Fibroblast of lung (primary cell): ENCODE data around the gene PKNOX2. TPM values are rescaled to one million over a fixed set of nuclear protein-coding genes. Genes with fewer than 3 reads are reported as not detected.

Source experiments
- DNase-seq, 2 donors: peaks; one replicate each; pipeline versions ENCODE4 v3.0.0 to v3.0.0-alpha.2; 2010; ENCODE audit warnings: low read depth in 2 of 2
- H2AFZ ChIP-seq: 2 replicates; pipeline ENCODE4 v1.5.1; 2012; ENCODE audit warnings: low read length, control low read depth, inconsistent platforms
- H3K27ac ChIP-seq: 2 replicates; pipeline ENCODE4 v1.5.1; 2011; ENCODE audit warnings: low read length, control low read depth; ENCODE audit not compliant: insufficient read depth
- H3K27me3 ChIP-seq: 2 replicates; pipeline ENCODE4 v1.5.1; 2011; ENCODE audit warnings: mild to moderate bottlenecking, low read length; ENCODE audit not compliant: control insufficient read depth, insufficient read depth
- H3K36me3 ChIP-seq: 2 replicates; pipeline ENCODE4 v1.5.1; 2011; ENCODE audit warnings: low read length; ENCODE audit not compliant: control insufficient read depth, insufficient read depth
- H3K4me1 ChIP-seq: 2 replicates; pipeline ENCODE4 v1.5.1; 2011; ENCODE audit warnings: low read length; ENCODE audit not compliant: control insufficient read depth, insufficient read depth; ENCODE audit errors: extremely low read depth
- H3K4me2 ChIP-seq: 2 replicates; pipeline ENCODE4 v1.5.1; 2011; ENCODE audit warnings: low read length, control low read depth; ENCODE audit not compliant: insufficient read depth; ENCODE audit errors: extremely low read depth
- H3K4me3 ChIP-seq, 4 experiments: fragments of 200-600 bp in 1 of 4; sonication (generic) in 1 of 4; replicated peaks in 1 of 4; 2 replicates each; pipeline ENCODE4 v1.5.1; 2011 to 2016; ENCODE audit warnings: low read length in 4 of 4, low read depth in 3 of 4, mild to moderate bottlenecking in 3 of 4, control low read depth in 2 of 4, inconsistent platforms in 1 of 4, mixed read lengths in 1 of 4; ENCODE audit not compliant: insufficient read depth in 1 of 4; ENCODE audit errors: control extremely low read depth in 1 of 4
- H3K79me2 ChIP-seq: 2 replicates; pipeline ENCODE4 v1.5.1; 2012; ENCODE audit warnings: mild to moderate bottlenecking, low read length, inconsistent platforms; ENCODE audit not compliant: control insufficient read depth, insufficient read depth
- H3K9ac ChIP-seq: 2 replicates; pipeline ENCODE4 v1.5.1; 2011; ENCODE audit warnings: mild to moderate bottlenecking, low read length, control low read depth; ENCODE audit not compliant: insufficient read depth
- H3K9me3 ChIP-seq: 2 replicates; pipeline ENCODE4 v1.5.1; 2012; ENCODE audit warnings: low read depth, low read length; ENCODE audit not compliant: control insufficient read depth, insufficient read depth
- H4K20me1 ChIP-seq: 2 replicates; pipeline ENCODE4 v1.5.1; 2011; ENCODE audit warnings: low read length; ENCODE audit not compliant: control insufficient read depth, insufficient read depth; ENCODE audit errors: extremely low read depth
- EZH2 ChIP-seq: IDR thresholded peaks from 2 replicates; pipeline ENCODE4 v1.5.1; 2012; ENCODE audit warnings: low read length, control low read depth, mild to moderate bottlenecking; ENCODE audit errors: missing control alignments
- polyA plus RNA-seq, 2 donors: library from polyadenylated mRNA; depleted of rRNA in 1 of 2; stranded (reverse) in 1 of 2; unstranded in 1 of 2; fragments of >200 nt; gene quantifications; 2 replicates each; pipeline ENCODE4 v1.2.1, GENCODE V29; 2011 to 2012; ENCODE audit warnings: missing spikeins in 1 of 2
- total RNA-seq: library from RNA; depleted of rRNA; stranded (reverse); fragments of >200 nt; gene quantifications from 2 replicates; pipeline ENCODE4 v1.2.1, GENCODE V29; 2014
- TF ChIP-seq, protein P1 (sequence below), 2 donors: IDR thresholded peaks in 1 of 2; conservative IDR thresholded peaks in 1 of 2; 1 replicate in 1 of 2; 2 replicates in 1 of 2; pipeline ENCODE4 v1.5.1; 2011 to 2012; ENCODE audit warnings: low read length in 2 of 2, control low read depth in 1 of 2, inconsistent platforms in 1 of 2, low read depth in 1 of 2, mild to moderate bottlenecking in 1 of 2

The PKNOX2 gene
- total and polyA plus RNA-seq, 2 donors (not counting 1 experiment from before 2014, with no cell fraction given): 0.33 to 2.2 TPM

DNA sequence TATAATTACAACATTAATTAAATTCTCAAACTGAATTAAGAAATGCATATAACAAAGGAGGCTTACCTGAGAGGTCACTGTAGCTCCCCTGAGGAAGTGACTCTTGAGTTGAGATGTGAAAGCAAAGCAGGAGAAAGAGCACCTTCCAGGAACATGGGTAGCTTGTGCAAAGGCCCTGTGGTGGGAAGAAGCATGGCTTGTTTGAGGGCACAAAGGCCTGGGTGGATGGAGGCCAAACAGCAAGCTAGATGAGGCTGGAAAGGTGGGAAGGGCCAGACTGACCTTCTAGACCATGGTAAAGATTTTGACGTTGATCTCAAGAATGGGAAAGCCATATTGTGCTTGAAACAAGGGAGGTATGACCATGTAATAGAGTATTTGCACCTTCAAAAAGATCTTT, 155.1 kb downstream of the PKNOX2 start:
- H3K9ac ChIP-seq: no peak overlapping the region
- H4K20me1 ChIP-seq: no peaks in the 10 kb centered on the region
- H3K27me3 ChIP-seq: peaks cover 6% of the 10 kb centered on the region
- no peaks in the 10 kb centered on the region for H3K9me3 ChIP-seq
- DNase-seq: no peak
- H2AFZ ChIP-seq: no peak overlapping the region
- H3K4me2 ChIP-seq: no peak overlapping the region
- no peak overlapping the region for H3K27ac ChIP-seq
- TF ChIP-seq EZH2: no peak
- TF ChIP-seq, protein P1, sequence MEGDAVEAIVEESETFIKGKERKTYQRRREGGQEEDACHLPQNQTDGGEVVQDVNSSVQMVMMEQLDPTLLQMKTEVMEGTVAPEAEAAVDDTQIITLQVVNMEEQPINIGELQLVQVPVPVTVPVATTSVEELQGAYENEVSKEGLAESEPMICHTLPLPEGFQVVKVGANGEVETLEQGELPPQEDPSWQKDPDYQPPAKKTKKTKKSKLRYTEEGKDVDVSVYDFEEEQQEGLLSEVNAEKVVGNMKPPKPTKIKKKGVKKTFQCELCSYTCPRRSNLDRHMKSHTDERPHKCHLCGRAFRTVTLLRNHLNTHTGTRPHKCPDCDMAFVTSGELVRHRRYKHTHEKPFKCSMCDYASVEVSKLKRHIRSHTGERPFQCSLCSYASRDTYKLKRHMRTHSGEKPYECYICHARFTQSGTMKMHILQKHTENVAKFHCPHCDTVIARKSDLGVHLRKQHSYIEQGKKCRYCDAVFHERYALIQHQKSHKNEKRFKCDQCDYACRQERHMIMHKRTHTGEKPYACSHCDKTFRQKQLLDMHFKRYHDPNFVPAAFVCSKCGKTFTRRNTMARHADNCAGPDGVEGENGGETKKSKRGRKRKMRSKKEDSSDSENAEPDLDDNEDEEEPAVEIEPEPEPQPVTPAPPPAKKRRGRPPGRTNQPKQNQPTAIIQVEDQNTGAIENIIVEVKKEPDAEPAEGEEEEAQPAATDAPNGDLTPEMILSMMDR (conservative IDR thresholded peaks at IDR 0.05 in 1 of 2, IDR thresholded peaks at IDR 0.05 in 1 of 2; ENCODE audit: low read depth in 1 of 2, low read length in 2 of 2): no peak
- H3K79me2 ChIP-seq: no peaks in the 10 kb centered on the region
- H3K36me3 ChIP-seq: no peaks in the 10 kb centered on the region
- H3K4me1 ChIP-seq: no peaks in the 10 kb centered on the region
- H3K4me3 ChIP-seq: no peak overlapping the region

DNA sequence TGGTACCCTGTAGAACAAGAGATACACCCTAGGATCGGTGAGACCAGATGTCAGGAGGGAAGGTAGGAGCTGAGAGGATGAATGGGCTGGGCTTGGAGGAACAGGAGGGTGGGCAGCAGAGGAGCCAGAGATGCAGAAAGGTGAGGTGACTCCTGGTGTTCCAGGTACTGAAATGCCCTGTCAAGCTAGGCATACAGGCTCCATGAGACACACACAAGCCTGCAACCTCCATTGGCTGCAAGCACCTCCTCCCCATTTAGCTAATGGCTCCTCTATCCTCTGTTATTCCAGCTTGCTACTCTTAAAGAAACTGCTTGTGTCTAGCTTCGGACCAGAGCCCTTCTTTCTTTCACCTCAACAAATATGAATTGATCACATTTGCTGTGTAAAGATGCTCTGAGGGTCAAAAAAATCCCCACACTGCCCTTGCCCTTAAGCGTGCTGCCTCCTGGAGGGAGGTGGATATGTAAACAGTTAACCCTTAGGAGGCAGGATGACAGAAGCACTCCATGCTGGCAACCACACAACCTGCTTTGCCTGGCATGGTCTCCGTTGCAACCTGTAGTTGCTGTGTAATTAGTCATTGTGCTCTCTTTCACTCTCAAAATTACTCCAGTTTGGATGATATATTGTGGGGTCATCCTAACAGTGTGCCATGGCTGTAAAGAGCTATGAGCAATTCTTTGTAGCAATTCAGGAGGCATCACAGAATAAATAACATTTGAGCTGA, 156.0 kb downstream of the PKNOX2 start:
- Histone ChIP-seq H3K4me1 (no peaks in the 10 kb centered on the region), H3K27me3 (peaks cover 9% of the 10 kb centered on the region), H3K9me3 (no peaks in the 10 kb centered on the region), H3K9ac (no peak overlapping the region), H3K27ac (no peak overlapping the region), H4K20me1 (no peaks in the 10 kb centered on the region), H3K79me2 (no peaks in the 10 kb centered on the region), H2AFZ (no peak overlapping the region), H3K4me2 (no peak overlapping the region), H3K4me3 (no peak overlapping the region), H3K36me3 (no peaks in the 10 kb centered on the region)
- TF ChIP-seq, protein P1 (conservative IDR thresholded peaks at IDR 0.05 in 1 of 2, IDR thresholded peaks at IDR 0.05 in 1 of 2; ENCODE audit: low read depth in 1 of 2, low read length in 2 of 2): no peak
- no peak for TF ChIP-seq EZH2
- DNase-seq: no peak

DNA sequence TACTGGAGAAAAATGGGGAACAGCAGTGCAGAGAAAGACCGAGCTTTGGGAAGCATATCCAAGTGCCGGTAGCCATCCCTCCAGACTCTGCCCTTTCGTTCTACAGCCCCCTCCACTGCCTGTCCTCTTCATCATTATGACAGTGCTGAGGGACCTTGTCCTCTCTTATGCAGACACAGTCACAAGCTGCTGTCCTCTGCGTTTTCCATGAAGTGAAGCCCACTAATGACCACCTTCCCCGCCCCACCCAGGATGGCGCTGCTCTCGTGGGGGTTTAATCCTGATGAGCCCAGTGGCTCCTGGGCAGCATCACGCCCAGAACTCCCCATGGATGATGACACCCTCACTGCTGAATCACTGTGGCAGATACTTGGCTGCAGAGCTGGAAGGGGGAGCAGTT, 157.7 kb downstream of the PKNOX2 start:
- Histone ChIP-seq H4K20me1 (no peaks in the 10 kb centered on the region), H3K79me2 (no peaks in the 10 kb centered on the region), H3K4me2 (no peak overlapping the region), H3K27ac (no peak overlapping the region), H2AFZ (no peak overlapping the region), H3K9me3 (no peaks in the 10 kb centered on the region), H3K36me3 (no peaks in the 10 kb centered on the region), H3K27me3 (peaks cover 9% of the 10 kb centered on the region), H3K4me1 (no peaks in the 10 kb centered on the region), H3K9ac (no peak overlapping the region), H3K4me3 (no peak overlapping the region)
- no peak for DNase-seq
- no peak for TF ChIP-seq EZH2
- TF ChIP-seq, protein P1 (conservative IDR thresholded peaks at IDR 0.05 in 1 of 2, IDR thresholded peaks at IDR 0.05 in 1 of 2; ENCODE audit: low read depth in 1 of 2, low read length in 2 of 2): no peak
